Ishikawa (cell line): ENCODE data around the gene DAZAP1.

Experiments
- CEBPB ChIP-seq: IDR thresholded peaks from 2 replicates; pipeline ENCODE4 v1.6.1; 2012
- CREB1 ChIP-seq: IDR thresholded peaks from 2 replicates; pipeline ENCODE4 v1.6.1; 2012; ENCODE audit warnings: low read depth
- EGR1 ChIP-seq: IDR thresholded peaks from 2 replicates; pipeline ENCODE4 v1.6.1; 2012
- EP300 ChIP-seq: IDR thresholded peaks from 2 replicates; pipeline ENCODE4 v1.6.1; 2012; ENCODE audit warnings: borderline replicate concordance
- FOXM1 ChIP-seq: IDR thresholded peaks from 2 replicates; pipeline ENCODE4 v1.6.1; 2012; ENCODE audit warnings: low read depth, borderline replicate concordance
- NFIC ChIP-seq: IDR thresholded peaks from 2 replicates; pipeline ENCODE4 v1.6.1; 2012
- RAD21 ChIP-seq: IDR thresholded peaks from 2 replicates; pipeline ENCODE4 v1.6.1; 2012; ENCODE audit warnings: low read depth
- TAF1 ChIP-seq: IDR thresholded peaks from 2 replicates; pipeline ENCODE4 v1.6.1; 2012; ENCODE audit warnings: low read depth, mild to moderate bottlenecking
- TCF12 ChIP-seq: IDR thresholded peaks from 2 replicates; pipeline ENCODE4 v1.6.1; 2012; ENCODE audit warnings: low read depth
- TEAD4 ChIP-seq: IDR thresholded peaks from 2 replicates; pipeline ENCODE4 v1.6.1; 2012
- YY1 ChIP-seq: IDR thresholded peaks from 2 replicates; pipeline ENCODE4 v1.6.1; 2012; ENCODE audit warnings: low read depth
- ZBTB7A ChIP-seq: IDR thresholded peaks from 2 replicates; pipeline ENCODE4 v1.6.1; 2012; ENCODE audit warnings: low read depth
- TF ChIP-seq, protein P1 (sequence below): IDR thresholded peaks from 2 replicates; pipeline ENCODE4 v1.6.1; 2012
- TF ChIP-seq, protein P2 (sequence below): IDR thresholded peaks from 2 replicates; pipeline ENCODE4 v1.6.1; 2012
- TF ChIP-seq, protein P3 (sequence below): IDR thresholded peaks from 2 replicates; pipeline ENCODE4 v1.6.1; 2012; ENCODE audit warnings: low read depth, mild to moderate bottlenecking

The DAZAP1 gene

DNA sequence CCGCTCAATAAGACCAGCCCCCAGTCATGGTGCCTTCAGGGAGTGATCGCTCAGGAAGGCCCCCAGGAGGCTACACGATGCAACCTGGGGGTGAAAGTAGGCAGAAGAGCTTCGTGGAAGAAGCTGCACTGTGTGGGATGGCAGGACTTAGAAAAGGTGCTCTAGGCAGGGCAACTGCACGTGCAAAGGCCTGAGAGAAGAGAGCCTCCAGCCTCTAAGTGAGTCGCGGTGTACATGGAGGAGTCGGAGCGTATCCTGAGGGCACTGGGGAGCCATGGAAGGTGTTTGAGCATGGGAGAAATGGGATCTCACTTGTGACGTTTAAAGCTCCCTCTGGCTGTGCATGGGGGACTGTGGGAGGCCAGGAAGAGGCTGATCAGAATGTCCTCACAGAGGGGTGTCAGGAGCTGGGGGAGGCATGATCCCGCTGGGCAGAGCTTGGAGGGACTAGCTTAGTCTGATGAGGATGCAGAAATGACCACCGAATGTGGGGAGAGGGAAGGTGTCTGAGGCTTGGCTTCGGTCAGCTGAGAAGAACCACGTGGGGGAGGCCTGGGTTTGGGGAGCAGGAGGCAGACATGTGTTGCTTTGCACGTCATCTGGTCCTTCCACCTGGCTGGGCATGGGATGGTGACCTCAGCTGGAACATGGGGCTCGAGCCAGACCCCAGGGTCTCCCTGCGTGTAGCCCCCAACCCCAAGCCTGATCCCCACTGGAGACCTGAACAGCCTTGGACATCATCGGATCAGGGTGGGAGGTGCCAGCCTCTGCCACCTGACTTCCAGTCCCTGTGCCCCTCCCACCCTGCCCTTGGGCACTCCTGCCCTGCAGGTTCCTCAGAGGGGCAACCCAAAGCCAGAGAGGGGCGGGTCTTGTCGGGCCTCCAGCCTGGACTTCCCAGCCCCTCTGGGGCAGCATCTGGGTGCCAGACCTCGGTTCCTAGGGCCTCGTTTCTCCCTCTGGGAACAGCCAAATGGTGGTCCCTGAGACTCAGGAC, 43.6 kb downstream of the DAZAP1 start:
- TF ChIP-seq EGR1 (no peak), NFIC (no peak), CREB1 (no peak), TAF1 (no peak), YY1 (no peak), CEBPB (no peak), TEAD4 (no peak), RAD21 (no peak), EP300 (no peak), ZBTB7A (no peak), TCF12 (no peak), FOXM1 (no peak)
- TF ChIP-seq, protein P1, sequence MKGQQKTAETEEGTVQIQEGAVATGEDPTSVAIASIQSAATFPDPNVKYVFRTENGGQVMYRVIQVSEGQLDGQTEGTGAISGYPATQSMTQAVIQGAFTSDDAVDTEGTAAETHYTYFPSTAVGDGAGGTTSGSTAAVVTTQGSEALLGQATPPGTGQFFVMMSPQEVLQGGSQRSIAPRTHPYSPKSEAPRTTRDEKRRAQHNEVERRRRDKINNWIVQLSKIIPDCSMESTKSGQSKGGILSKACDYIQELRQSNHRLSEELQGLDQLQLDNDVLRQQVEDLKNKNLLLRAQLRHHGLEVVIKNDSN: no peak
- TF ChIP-seq, protein P2, sequence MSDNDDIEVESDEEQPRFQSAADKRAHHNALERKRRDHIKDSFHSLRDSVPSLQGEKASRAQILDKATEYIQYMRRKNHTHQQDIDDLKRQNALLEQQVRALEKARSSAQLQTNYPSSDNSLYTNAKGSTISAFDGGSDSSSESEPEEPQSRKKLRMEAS: no peak
- TF ChIP-seq, protein P3, sequence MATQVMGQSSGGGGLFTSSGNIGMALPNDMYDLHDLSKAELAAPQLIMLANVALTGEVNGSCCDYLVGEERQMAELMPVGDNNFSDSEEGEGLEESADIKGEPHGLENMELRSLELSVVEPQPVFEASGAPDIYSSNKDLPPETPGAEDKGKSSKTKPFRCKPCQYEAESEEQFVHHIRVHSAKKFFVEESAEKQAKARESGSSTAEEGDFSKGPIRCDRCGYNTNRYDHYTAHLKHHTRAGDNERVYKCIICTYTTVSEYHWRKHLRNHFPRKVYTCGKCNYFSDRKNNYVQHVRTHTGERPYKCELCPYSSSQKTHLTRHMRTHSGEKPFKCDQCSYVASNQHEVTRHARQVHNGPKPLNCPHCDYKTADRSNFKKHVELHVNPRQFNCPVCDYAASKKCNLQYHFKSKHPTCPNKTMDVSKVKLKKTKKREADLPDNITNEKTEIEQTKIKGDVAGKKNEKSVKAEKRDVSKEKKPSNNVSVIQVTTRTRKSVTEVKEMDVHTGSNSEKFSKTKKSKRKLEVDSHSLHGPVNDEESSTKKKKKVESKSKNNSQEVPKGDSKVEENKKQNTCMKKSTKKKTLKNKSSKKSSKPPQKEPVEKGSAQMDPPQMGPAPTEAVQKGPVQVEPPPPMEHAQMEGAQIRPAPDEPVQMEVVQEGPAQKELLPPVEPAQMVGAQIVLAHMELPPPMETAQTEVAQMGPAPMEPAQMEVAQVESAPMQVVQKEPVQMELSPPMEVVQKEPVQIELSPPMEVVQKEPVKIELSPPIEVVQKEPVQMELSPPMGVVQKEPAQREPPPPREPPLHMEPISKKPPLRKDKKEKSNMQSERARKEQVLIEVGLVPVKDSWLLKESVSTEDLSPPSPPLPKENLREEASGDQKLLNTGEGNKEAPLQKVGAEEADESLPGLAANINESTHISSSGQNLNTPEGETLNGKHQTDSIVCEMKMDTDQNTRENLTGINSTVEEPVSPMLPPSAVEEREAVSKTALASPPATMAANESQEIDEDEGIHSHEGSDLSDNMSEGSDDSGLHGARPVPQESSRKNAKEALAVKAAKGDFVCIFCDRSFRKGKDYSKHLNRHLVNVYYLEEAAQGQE: no peak

DNA sequence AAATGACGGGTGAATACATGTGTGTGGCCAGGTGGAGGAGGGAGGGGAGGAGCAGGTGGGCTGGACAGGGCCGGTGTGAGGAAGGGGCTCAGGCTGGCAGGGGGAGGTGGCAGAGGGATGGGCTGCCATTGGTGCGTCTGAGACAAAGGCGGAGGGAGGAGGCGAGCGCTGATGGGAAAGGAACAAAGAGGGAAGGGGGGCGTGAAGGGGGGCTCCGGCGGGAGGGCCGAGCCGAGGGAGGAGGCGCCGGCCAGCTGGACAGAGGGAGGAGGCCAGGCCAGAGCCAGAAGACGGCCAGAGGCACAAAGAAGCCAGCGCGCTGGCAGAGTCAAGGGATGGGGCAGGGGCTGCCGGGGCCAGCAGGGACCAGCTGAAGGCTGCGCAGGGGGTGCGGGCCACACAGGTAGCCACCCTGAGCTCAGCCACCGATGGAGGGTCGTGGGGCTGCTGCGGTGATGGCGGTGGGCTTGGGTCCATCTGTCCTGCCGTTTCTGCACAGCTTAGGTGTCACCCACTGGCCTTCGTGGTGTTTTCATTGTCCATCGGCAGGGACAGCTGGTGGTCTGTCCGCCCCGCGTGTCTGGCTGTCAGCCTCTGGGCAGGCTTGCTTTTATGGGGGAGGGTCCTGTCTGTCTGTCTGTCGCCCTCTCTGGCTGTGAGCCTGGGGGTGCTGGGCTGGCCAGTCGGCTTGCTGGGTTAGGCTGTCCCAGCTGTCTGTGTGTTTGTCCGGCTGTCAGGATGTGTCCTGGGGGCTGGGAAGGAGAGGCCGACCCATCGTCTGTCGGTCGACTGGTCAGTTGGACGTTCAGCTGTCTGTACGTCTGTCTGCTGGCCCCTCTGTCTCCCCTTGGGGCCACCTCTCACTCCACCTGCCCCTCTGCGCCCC, 44.8 kb downstream of the DAZAP1 start:
- TF ChIP-seq EP300 (no peak), EGR1 (no peak), TAF1 (no peak), CEBPB (no peak), TEAD4 (no peak), FOXM1 (no peak), YY1 (no peak), RAD21 (no peak), ZBTB7A (no peak)
- TF ChIP-seq, protein P1: no peak

DNA sequence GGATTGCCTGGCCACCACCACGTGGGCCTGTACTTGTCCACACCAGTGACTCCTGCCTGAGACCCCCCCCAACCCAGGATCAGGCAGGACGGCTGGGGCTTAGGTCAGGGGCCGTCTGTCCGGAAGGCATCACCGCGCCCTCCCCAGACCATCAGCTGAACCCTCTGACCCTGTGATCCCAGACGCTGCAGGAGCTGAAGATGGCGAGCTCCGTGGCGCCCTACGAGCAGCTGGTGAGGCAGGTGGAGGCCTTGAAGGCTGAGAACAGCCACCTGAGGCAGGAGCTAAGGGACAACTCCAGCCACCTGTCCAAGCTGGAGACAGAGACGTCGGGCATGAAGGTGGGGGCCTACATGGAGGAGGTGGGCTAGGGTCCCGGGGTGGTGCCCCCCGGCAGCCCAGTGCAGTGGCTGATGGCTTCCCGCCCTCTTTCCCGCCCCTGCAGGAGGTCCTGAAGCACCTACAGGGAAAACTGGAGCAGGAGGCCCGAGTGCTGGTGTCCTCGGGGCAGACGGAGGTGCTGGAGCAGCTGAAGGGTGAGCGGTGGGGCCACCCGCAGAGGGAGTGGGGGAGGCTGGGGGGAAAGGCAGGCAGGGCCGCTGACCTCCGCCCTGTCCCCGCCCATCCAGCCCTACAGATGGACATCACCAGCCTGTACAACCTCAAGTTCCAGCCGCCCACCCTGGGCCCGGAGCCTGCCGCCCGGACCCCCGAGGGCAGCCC, 45.6 kb downstream of the DAZAP1 start:
- TF ChIP-seq YY1 (no peak), TCF12 (no peak), CREB1 (no peak), NFIC (no peak), ZBTB7A (no peak), CEBPB (no peak), TEAD4 (no peak), TAF1 (no peak), FOXM1 (no peak), RAD21 (no peak), EGR1 (no peak), EP300 (no peak)
- TF ChIP-seq, protein P1: no peak
- TF ChIP-seq, protein P3: no peak
- TF ChIP-seq, protein P2: no peak
